Heart left ventricle (tissue), 13 donors: ENCODE measurements around the gene TRIM24.

ENCODE experiments used
- CTCF ChIP-seq, 12 donors: fragments of 200-600 bp; sonication (generic) in 4 of 12; IDR thresholded peaks; one replicate each; pipeline versions ENCODE4 v1.5.0 to v1.8.0; 2018 to 2022; ENCODE audit warnings: antibody characterized with exemption in 12 of 12, mild to moderate bottlenecking in 5 of 12
- POLR2A ChIP-seq, 2 donors: fragments of 450-650 bp; IDR thresholded peaks; one replicate each; pipeline ENCODE4 v1.6.1; 2017; ENCODE audit warnings: antibody characterized with exemption in 2 of 2, mild to moderate bottlenecking in 2 of 2, moderate library complexity in 2 of 2
- donor health status: ischemic (EF 13 %, LVEDD 7.1; RV severe dilation, severe dysfunction).
- donor health status: DM: no; HTN: yes; CAD: no.
- donor health status: DM: no; HTN: no; CAD: no.
- donor health status: ischemic (EF 25% LVEDD 6.9; RV normal size, moderate dysfunction).
- donor health status: ischemic (EF 25% LVEDD 5.7; RV mildly dilated, moderate dysfunction).
- donor health status: ischemic (EF 35%, LVEDD 5.7; RV mildly dilated, moderate dysfunction).
- donor health status: nonischemic (EF 11% LVEDD 7.7; RV severe dilation, severe dysfunction).
- donor health status: DM: yes; HTN: yes; CAD: no.
- donor health status: PGD.
- donor health status: ischemic (EF 29% LVEDD 5.4; RV normal size, mild dysfunction).
- donor health status: nonischemic (EF 23%, LVEDD 6.1; RV moderate dilation, normal function).

- TF ChIP-seq CTCF (IDR thresholded peaks at IDR 0.05), result no peak
- TF ChIP-seq POLR2A (IDR thresholded peaks at IDR 0.05), result no peak
Measured at GRCh38 chr7:138495485-138495884, 35.4 kb downstream of the TRIM24 start.
